ENCODE results near the gene C2CD2L. TPM values are rescaled to one million over a fixed set of nuclear protein-coding genes. Genes with fewer than 3 reads are reported as not detected.

C2CD2L gene
- total RNA-seq, 1 experiment from 2014 or later, result 16.8 TPM

GRCh38 chr11:119116235-119116594 lies 9.1 kb downstream of the C2CD2L start:
- no peak for DNase-seq
- Histone ChIP-seq H3K27me3 (ENCODE audit: low read length) (no peaks in the 10 kb centered on the region), H3F3A (ENCODE audit: low read length, unreplicated experiment) (no peaks in the 10 kb centered on the region), H2AFZ (ENCODE audit: low read length) (no peak overlapping the region), H3K9me3 (ENCODE audit: low read length) (no peaks in the 10 kb centered on the region), H3K79me2 (ENCODE audit: low read length) (no peaks in the 10 kb centered on the region), H3K9me2 (replicated peaks; ENCODE audit: low read length) (no peaks in the 10 kb centered on the region), H4K20me1 (ENCODE audit: low read length) (no peaks in the 10 kb centered on the region), H3K4me2 (ENCODE audit: low read length) (no peak overlapping the region), H3K4me3 (ENCODE audit: low read length) (no peak overlapping the region), H3K27ac (ENCODE audit: low read length) (no peak overlapping the region), H3K4me1 (ENCODE audit: insufficient read depth, low read length) (peaks cover 10% of the 10 kb centered on the region), H3K9ac (ENCODE audit: low read length) (no peak overlapping the region), H3K36me3 (ENCODE audit: low read depth, low read length) (peaks cover 27% of the 10 kb centered on the region; the same call in 1 of the 2 replicates)
- no peak for ATAC-seq
- no peak for TF ChIP-seq CTCF (conservative IDR thresholded peaks at IDR 0.05; ENCODE audit: low read depth, low read length)
- no peak for TF ChIP-seq EZH2 (IDR thresholded peaks at IDR 0.05; ENCODE audit: low read length, unreplicated experiment)
- TF ChIP-seq EZH2phosphoT487 (IDR thresholded peaks at IDR 0.05; ENCODE audit: borderline replicate concordance, low read length), result no peak
- intact Hi-C loops (cut with micrococcal nuclease), result no loop called here
- CTCF ChIA-PET, result no interaction called here
- POLR2A ChIA-PET (ENCODE audit: unreplicated experiment), result no interaction called here
- no TSS peak for BruUV-seq (replicated peaks)

- Histone ChIP-seq H3K27ac (ENCODE audit: low read length) (no peak overlapping the region), H2AFZ (ENCODE audit: low read length) (no peak overlapping the region), H3K4me1 (ENCODE audit: insufficient read depth, low read length) (peaks cover 10% of the 10 kb centered on the region), H3K79me2 (ENCODE audit: low read length) (peaks cover 2% of the 10 kb centered on the region), H4K20me1 (ENCODE audit: low read length) (no peaks in the 10 kb centered on the region), H3K9me2 (replicated peaks; ENCODE audit: low read length) (no peaks in the 10 kb centered on the region), H3K36me3 (ENCODE audit: low read depth, low read length) (peaks cover 25% of the 10 kb centered on the region; the same call in 1 of the 2 replicates), H3K4me2 (ENCODE audit: low read length) (no peak overlapping the region), H3K27me3 (ENCODE audit: low read length) (no peaks in the 10 kb centered on the region), H3K9ac (ENCODE audit: low read length) (no peak overlapping the region), H3K4me3 (ENCODE audit: low read length) (no peak overlapping the region), H3K9me3 (ENCODE audit: low read length) (no peaks in the 10 kb centered on the region), H3F3A (ENCODE audit: low read length, unreplicated experiment) (no peaks in the 10 kb centered on the region)
- no peak for DNase-seq
- ChIA-PET POLR2A (ENCODE audit: unreplicated experiment) (no interaction called here), CTCF (no interaction called here)
- ATAC-seq, result no peak
- no TSS peak for BruUV-seq (replicated peaks)
- intact Hi-C loops (cut with micrococcal nuclease), result no loop called here
- TF ChIP-seq EZH2phosphoT487 (IDR thresholded peaks at IDR 0.05; ENCODE audit: borderline replicate concordance, low read length), result no peak
- no peak for TF ChIP-seq CTCF (conservative IDR thresholded peaks at IDR 0.05; ENCODE audit: low read depth, low read length)
- TF ChIP-seq EZH2 (IDR thresholded peaks at IDR 0.05; ENCODE audit: low read length, unreplicated experiment), result no peak
Observed at GRCh38 chr11:119116601-119117000, 9.5 kb downstream of the C2CD2L start.

- no peak overlapping the region for H2AFZ ChIP-seq (ENCODE audit: low read length)
- H3K4me2 ChIP-seq (ENCODE audit: low read length), result no peak overlapping the region
- H3K9me2 ChIP-seq (replicated peaks; ENCODE audit: low read length), result no peaks in the 10 kb centered on the region
- H3K9me3 ChIP-seq (ENCODE audit: low read length), result no peaks in the 10 kb centered on the region
- H3K9ac ChIP-seq (ENCODE audit: low read length), result no peak overlapping the region
- BruUV-seq (replicated peaks), result no TSS peak
- no peak for DNase-seq
- intact Hi-C loops (cut with micrococcal nuclease), result no loop called here
- ATAC-seq, result no peak
- H3K79me2 ChIP-seq (ENCODE audit: low read length), result peaks cover 8% of the 10 kb centered on the region
- peaks cover 10% of the 10 kb centered on the region for H3K4me1 ChIP-seq (ENCODE audit: insufficient read depth, low read length)
- H3F3A ChIP-seq (ENCODE audit: low read length, unreplicated experiment), result no peaks in the 10 kb centered on the region
- peaks cover 20% of the 10 kb centered on the region; the same call in 1 of the 2 replicates for H3K36me3 ChIP-seq (ENCODE audit: low read depth, low read length)
- TF ChIP-seq CTCF (conservative IDR thresholded peaks at IDR 0.05; ENCODE audit: low read depth, low read length) (no peak), EZH2 (IDR thresholded peaks at IDR 0.05; ENCODE audit: low read length, unreplicated experiment) (no peak), EZH2phosphoT487 (IDR thresholded peaks at IDR 0.05; ENCODE audit: borderline replicate concordance, low read length) (no peak)
- H3K4me3 ChIP-seq (ENCODE audit: low read length), result no peak overlapping the region
- ChIA-PET CTCF (no interaction called here), POLR2A (ENCODE audit: unreplicated experiment) (no interaction called here)
- no peaks in the 10 kb centered on the region for H3K27me3 ChIP-seq (ENCODE audit: low read length)
- no peaks in the 10 kb centered on the region for H4K20me1 ChIP-seq (ENCODE audit: low read length)
- no peak overlapping the region for H3K27ac ChIP-seq (ENCODE audit: low read length)
Observed at GRCh38 chr11:119117004-119117706, 10.0 kb downstream of the C2CD2L start.

All from PC-3 (cell line).